HEK293 (cell line): Measurements from ENCODE around the gene SOX2.
A peak's percentile ranks its signal among the peaks of the same experiment; 100 is the strongest.
"Not testable (repeated sequence)": the region's sequence is repeated elsewhere in the genome, so short reads cannot be mapped to it uniquely, and the experiment has no call there.

Experiments used
- CTCF ChIA-PET: fragments of 350-600 bp; formaldehyde crosslinking; extraction: SDS; loops from one replicate; lab custom pipeline; 2021; ENCODE audit warnings: antibody characterized with exemption; lab: Yijun Ruan, JAX
- POLR2A ChIA-PET: fragments of 300-600 bp; formaldehyde crosslinking; extraction: SDS; loops from one replicate; lab custom pipeline; 2020; ENCODE audit warnings: antibody characterized with exemption, inconsistent platforms; lab: Yijun Ruan, JAX
- H3K27ac ChIP-seq: fragments of 200-500 bp; sonication (Bioruptor generic); 2 replicates; pipeline ENCODE4 v1.5.1; 2014; ENCODE audit warnings: low read depth, low read length, control low read depth, inconsistent platforms; ENCODE audit errors: extremely low read depth
- H3K36me3 ChIP-seq, 2 experiments: fragments of 200-500 bp in 1 of 2; sonication (Bioruptor generic) in 1 of 2; 1 replicate in 1 of 2; 2 replicates in 1 of 2; pipeline ENCODE4 v1.5.1; 2014 to 2017; ENCODE audit warnings: inconsistent platforms in 2 of 2, low read length in 2 of 2; ENCODE audit not compliant: control insufficient read depth in 2 of 2, insufficient read depth in 1 of 2
- H3K4me1 ChIP-seq: fragments of 200-500 bp; sonication (Bioruptor generic); 2 replicates; pipeline ENCODE4 v1.5.1; 2014; ENCODE audit warnings: mild to moderate bottlenecking, low read length, inconsistent platforms; ENCODE audit not compliant: control insufficient read depth, insufficient read depth
- H3K4me3 ChIP-seq: 2 replicates; pipeline ENCODE4 v1.5.1; 2011; ENCODE audit warnings: low read depth, mild to moderate bottlenecking, control low read depth, low read length, moderate library complexity
- H3K9me3 ChIP-seq: fragments of 200-500 bp; sonication (Bioruptor generic); 2 replicates; pipeline ENCODE4 v1.5.1; 2014; ENCODE audit warnings: low read depth, low read length, inconsistent platforms; ENCODE audit not compliant: control insufficient read depth, insufficient read depth
- ZNF394 ChIP-seq: fragments of 450-650 bp; formaldehyde crosslinking; IDR thresholded peaks from 2 replicates; pipeline ENCODE4 v1.5.1; 2016; ENCODE audit warnings: missing biosample characterization, missing genetic modification characterization, mild to moderate bottlenecking, moderate library complexity, borderline replicate concordance
- ZNF426 ChIP-seq: fragments of 450-650 bp; formaldehyde crosslinking; IDR thresholded peaks from 2 replicates; pipeline ENCODE4 v1.5.1; 2017; ENCODE audit warnings: missing biosample characterization, missing genetic modification characterization, mild to moderate bottlenecking, inconsistent platforms, moderate library complexity
- ZNF555 ChIP-seq: fragments of 450-650 bp; formaldehyde crosslinking; conservative IDR thresholded peaks from 2 replicates; pipeline ENCODE4 v1.5.1; 2017; ENCODE audit warnings: missing biosample characterization, mild to moderate bottlenecking, missing genetic modification characterization, inconsistent platforms
- TF ChIP-seq, protein P1 (sequence below): fragments of 450-650 bp; formaldehyde crosslinking; IDR thresholded peaks from 2 replicates; pipeline ENCODE4 v1.5.1; 2016; ENCODE audit warnings: missing biosample characterization, missing genetic modification characterization
- TF ChIP-seq, protein P2 (sequence below): fragments of 450-650 bp; formaldehyde crosslinking; conservative IDR thresholded peaks from 2 replicates; pipeline ENCODE4 v1.5.1; 2016; ENCODE audit warnings: low read depth, missing biosample characterization, missing genetic modification characterization
- TF ChIP-seq, protein P3 (sequence below): fragments of 450-650 bp; formaldehyde crosslinking; conservative IDR thresholded peaks from 2 replicates; pipeline ENCODE4 v1.5.1; 2016; ENCODE audit warnings: low read depth, missing biosample characterization, missing genetic modification characterization

Gene SOX2

DNA sequence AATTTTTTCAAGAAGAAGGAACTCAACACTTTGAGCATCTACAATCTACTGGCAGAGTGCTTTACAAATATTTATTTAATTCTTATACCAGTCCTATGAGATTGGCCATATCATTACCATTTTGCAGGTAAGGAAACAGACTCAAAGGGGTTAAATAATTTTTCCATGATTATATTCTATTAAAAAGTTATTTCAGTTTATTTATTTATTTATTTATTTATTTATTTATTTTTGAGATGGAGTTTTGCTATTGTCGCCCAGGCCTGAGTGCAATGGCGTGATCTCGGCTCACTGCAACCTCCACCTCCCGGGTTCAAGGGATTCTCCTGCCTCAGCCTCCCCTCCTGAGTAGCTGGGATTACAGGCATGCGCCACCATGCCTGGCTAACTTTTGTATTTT is 52.3 kb downstream of the SOX2 start:
- H3K36me3 ChIP-seq, POLR2A ChIA-PET, H3K4me3 ChIP-seq, H3K4me1 ChIP-seq, CTCF ChIA-PET, H3K27ac ChIP-seq, H3K9me3 ChIP-seq: not testable (repeated sequence)
- peak; percentile 46; the same call in 1 of the 2 replicates for TF ChIP-seq ZNF394
- TF ChIP-seq, protein P1, sequence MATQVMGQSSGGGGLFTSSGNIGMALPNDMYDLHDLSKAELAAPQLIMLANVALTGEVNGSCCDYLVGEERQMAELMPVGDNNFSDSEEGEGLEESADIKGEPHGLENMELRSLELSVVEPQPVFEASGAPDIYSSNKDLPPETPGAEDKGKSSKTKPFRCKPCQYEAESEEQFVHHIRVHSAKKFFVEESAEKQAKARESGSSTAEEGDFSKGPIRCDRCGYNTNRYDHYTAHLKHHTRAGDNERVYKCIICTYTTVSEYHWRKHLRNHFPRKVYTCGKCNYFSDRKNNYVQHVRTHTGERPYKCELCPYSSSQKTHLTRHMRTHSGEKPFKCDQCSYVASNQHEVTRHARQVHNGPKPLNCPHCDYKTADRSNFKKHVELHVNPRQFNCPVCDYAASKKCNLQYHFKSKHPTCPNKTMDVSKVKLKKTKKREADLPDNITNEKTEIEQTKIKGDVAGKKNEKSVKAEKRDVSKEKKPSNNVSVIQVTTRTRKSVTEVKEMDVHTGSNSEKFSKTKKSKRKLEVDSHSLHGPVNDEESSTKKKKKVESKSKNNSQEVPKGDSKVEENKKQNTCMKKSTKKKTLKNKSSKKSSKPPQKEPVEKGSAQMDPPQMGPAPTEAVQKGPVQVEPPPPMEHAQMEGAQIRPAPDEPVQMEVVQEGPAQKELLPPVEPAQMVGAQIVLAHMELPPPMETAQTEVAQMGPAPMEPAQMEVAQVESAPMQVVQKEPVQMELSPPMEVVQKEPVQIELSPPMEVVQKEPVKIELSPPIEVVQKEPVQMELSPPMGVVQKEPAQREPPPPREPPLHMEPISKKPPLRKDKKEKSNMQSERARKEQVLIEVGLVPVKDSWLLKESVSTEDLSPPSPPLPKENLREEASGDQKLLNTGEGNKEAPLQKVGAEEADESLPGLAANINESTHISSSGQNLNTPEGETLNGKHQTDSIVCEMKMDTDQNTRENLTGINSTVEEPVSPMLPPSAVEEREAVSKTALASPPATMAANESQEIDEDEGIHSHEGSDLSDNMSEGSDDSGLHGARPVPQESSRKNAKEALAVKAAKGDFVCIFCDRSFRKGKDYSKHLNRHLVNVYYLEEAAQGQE, result 0 out of 2 replicates have a peak, but pooled peaks have one; percentile 25
- TF ChIP-seq, protein P2, sequence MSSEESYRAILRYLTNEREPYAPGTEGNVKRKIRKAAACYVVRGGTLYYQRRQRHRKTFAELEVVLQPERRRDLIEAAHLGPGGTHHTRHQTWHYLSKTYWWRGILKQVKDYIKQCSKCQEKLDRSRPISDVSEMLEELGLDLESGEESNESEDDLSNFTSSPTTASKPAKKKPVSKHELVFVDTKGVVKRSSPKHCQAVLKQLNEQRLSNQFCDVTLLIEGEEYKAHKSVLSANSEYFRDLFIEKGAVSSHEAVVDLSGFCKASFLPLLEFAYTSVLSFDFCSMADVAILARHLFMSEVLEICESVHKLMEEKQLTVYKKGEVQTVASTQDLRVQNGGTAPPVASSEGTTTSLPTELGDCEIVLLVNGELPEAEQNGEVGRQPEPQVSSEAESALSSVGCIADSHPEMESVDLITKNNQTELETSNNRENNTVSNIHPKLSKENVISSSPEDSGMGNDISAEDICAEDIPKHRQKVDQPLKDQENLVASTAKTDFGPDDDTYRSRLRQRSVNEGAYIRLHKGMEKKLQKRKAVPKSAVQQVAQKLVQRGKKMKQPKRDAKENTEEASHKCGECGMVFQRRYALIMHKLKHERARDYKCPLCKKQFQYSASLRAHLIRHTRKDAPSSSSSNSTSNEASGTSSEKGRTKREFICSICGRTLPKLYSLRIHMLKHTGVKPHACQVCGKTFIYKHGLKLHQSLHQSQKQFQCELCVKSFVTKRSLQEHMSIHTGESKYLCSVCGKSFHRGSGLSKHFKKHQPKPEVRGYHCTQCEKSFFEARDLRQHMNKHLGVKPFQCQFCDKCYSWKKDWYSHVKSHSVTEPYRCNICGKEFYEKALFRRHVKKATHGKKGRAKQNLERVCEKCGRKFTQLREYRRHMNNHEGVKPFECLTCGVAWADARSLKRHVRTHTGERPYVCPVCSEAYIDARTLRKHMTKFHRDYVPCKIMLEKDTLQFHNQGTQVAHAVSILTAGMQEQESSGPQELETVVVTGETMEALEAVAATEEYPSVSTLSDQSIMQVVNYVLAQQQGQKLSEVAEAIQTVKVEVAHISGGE (tag by site-specific recombination), result 0 out of 2 replicates have a peak, but pooled peaks have one; percentile 33
- peak; percentile 16; the same call in 1 of the 2 replicates for TF ChIP-seq ZNF555 (tag by site-specific recombination)
- peak; percentile 45 for TF ChIP-seq ZNF426 (tag by site-specific recombination)
- TF ChIP-seq, protein P3, sequence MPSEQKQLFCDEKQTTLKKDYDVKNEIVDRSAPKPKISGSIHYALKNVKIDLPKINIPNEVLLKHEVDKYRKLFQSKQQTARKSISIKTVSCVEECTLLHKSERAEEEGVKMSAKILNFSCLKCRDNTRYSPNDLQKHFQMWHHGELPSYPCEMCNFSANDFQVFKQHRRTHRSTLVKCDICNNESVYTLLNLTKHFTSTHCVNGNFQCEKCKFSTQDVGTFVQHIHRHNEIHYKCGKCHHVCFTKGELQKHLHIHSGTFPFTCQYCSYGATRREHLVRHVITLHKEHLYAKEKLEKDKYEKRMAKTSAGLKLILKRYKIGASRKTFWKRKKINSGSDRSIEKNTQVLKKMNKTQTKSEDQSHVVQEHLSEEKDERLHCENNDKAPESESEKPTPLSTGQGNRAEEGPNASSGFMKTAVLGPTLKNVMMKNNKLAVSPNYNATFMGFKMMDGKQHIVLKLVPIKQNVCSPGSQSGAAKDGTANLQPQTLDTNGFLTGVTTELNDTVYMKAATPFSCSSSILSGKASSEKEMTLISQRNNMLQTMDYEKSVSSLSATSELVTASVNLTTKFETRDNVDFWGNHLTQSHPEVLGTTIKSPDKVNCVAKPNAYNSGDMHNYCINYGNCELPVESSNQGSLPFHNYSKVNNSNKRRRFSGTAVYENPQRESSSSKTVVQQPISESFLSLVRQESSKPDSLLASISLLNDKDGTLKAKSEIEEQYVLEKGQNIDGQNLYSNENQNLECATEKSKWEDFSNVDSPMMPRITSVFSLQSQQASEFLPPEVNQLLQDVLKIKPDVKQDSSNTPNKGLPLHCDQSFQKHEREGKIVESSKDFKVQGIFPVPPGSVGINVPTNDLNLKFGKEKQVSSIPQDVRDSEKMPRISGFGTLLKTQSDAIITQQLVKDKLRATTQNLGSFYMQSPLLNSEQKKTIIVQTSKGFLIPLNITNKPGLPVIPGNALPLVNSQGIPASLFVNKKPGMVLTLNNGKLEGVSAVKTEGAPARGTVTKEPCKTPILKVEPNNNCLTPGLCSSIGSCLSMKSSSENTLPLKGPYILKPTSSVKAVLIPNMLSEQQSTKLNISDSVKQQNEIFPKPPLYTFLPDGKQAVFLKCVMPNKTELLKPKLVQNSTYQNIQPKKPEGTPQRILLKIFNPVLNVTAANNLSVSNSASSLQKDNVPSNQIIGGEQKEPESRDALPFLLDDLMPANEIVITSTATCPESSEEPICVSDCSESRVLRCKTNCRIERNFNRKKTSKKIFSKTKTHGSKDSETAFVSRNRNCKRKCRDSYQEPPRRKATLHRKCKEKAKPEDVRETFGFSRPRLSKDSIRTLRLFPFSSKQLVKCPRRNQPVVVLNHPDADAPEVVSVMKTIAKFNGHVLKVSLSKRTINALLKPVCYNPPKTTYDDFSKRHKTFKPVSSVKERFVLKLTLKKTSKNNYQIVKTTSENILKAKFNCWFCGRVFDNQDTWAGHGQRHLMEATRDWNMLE (tag by site-specific recombination), result peak; percentile 54; the same call in 1 of the 2 replicates
